ENCODE data around the gene FASN. TPM values are rescaled to one million over a fixed set of nuclear protein-coding genes. Genes with fewer than 3 reads are reported as not detected.

FASN gene
- total and polyA plus RNA-seq, 2 of the 13 experiments (the other 11 are each of a cell fraction or from before 2014, with no cell fraction given): 51.7 to 101 TPM

- TF ChIP-seq, protein P1, sequence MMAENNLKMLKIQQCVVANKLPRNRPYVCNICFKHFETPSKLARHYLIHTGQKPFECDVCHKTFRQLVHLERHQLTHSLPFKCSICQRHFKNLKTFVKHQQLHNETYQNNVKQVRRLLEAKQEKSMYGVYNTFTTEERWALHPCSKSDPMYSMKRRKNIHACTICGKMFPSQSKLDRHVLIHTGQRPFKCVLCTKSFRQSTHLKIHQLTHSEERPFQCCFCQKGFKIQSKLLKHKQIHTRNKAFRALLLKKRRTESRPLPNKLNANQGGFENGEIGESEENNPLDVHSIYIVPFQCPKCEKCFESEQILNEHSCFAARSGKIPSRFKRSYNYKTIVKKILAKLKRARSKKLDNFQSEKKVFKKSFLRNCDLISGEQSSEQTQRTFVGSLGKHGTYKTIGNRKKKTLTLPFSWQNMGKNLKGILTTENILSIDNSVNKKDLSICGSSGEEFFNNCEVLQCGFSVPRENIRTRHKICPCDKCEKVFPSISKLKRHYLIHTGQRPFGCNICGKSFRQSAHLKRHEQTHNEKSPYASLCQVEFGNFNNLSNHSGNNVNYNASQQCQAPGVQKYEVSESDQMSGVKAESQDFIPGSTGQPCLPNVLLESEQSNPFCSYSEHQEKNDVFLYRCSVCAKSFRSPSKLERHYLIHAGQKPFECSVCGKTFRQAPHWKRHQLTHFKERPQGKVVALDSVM (CRISPR knock-in tag; IDR thresholded peaks at IDR 0.05): peak; percentile 76; the same call in 1 of the 2 replicates
- TF ChIP-seq ZNF441 (CRISPR knock-in tag; IDR thresholded peaks at IDR 0.05; ENCODE audit: borderline replicate concordance): peak; percentile 53; the same call in 1 of the 2 replicates
- peak; percentile 66 for TF ChIP-seq ZFP41 (CRISPR knock-in tag; IDR thresholded peaks at IDR 0.05; ENCODE audit: borderline replicate concordance)
- TF ChIP-seq, protein P2, sequence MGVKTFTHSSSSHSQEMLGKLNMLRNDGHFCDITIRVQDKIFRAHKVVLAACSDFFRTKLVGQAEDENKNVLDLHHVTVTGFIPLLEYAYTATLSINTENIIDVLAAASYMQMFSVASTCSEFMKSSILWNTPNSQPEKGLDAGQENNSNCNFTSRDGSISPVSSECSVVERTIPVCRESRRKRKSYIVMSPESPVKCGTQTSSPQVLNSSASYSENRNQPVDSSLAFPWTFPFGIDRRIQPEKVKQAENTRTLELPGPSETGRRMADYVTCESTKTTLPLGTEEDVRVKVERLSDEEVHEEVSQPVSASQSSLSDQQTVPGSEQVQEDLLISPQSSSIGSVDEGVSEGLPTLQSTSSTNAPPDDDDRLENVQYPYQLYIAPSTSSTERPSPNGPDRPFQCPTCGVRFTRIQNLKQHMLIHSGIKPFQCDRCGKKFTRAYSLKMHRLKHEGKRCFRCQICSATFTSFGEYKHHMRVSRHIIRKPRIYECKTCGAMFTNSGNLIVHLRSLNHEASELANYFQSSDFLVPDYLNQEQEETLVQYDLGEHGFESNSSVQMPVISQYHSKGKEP (CRISPR knock-in tag; IDR thresholded peaks at IDR 0.05): 0 out of 2 replicates have a peak, but pooled peaks have one; percentile 22
- no peak for TF ChIP-seq REXO4 (CRISPR knock-in tag; IDR thresholded peaks at IDR 0.05; ENCODE audit: borderline replicate concordance)
- peak; percentile 35 for TF ChIP-seq NFYB (CRISPR knock-in tag; IDR thresholded peaks at IDR 0.05)
- TF ChIP-seq KDM5A (IDR thresholded peaks at IDR 0.05; ENCODE audit: borderline replicate concordance, low read length): no peak; the same call in 1 of the 2 replicates
- peak; percentile 61; the same call in 1 of the 2 replicates for TF ChIP-seq MED13 (CRISPR knock-in tag; IDR thresholded peaks at IDR 0.05)
- peak; percentile 85; the same call in 1 of the 2 replicates for TF ChIP-seq KLF11 (CRISPR knock-in tag; IDR thresholded peaks at IDR 0.05)
- 0 out of 2 replicates have a peak, but pooled peaks have one; percentile 42 for TF ChIP-seq ZNF639 (CRISPR knock-in tag; conservative IDR thresholded peaks at IDR 0.05)
- peak; percentile 82; the same call in 1 of the 2 replicates for TF ChIP-seq CENPT (CRISPR knock-in tag; IDR thresholded peaks at IDR 0.05; ENCODE audit: low read depth)
- TF ChIP-seq ZNF142 (CRISPR knock-in tag; IDR thresholded peaks at IDR 0.05): peak; percentile 68
- TF ChIP-seq, protein P3, sequence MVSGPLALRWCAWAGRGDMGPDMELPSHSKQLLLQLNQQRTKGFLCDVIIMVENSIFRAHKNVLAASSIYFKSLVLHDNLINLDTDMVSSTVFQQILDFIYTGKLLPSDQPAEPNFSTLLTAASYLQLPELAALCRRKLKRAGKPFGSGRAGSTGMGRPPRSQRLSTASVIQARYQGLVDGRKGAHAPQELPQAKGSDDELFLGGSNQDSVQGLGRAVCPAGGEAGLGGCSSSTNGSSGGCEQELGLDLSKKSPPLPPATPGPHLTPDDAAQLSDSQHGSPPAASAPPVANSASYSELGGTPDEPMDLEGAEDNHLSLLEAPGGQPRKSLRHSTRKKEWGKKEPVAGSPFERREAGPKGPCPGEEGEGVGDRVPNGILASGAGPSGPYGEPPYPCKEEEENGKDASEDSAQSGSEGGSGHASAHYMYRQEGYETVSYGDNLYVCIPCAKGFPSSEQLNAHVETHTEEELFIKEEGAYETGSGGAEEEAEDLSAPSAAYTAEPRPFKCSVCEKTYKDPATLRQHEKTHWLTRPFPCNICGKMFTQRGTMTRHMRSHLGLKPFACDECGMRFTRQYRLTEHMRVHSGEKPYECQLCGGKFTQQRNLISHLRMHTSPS (CRISPR knock-in tag; IDR thresholded peaks at IDR 0.05; ENCODE audit: low read depth): peak; percentile 91
- TF ChIP-seq KDM5B (CRISPR knock-in tag; IDR thresholded peaks at IDR 0.05; ENCODE audit: borderline replicate concordance): peak; percentile 92
Observed at GRCh38 chr17:82105882-82106687, 8.0 kb upstream of the FASN start (continued).

Data from HepG2 (cell line).